ENCODE data around the gene TMEM163. TPM values are rescaled to one million over a fixed set of nuclear protein-coding genes. Genes with fewer than 3 reads are reported as not detected.

The TMEM163 gene
- total and polyA plus RNA-seq, 9 donors, result 0.24 to 3.6 (median 1.5) TPM

- no peak overlapping the region for H3K27ac ChIP-seq
- no peak for TF ChIP-seq POLR2A (IDR thresholded peaks at IDR 0.05)
- no peak for TF ChIP-seq CTCF (IDR thresholded peaks at IDR 0.05)
- no peak for TF ChIP-seq EP300 (IDR thresholded peaks at IDR 0.05)
- no peak overlapping the region for H3K4me3 ChIP-seq
- H3K36me3 ChIP-seq, result no peaks in the 10 kb centered on the region
- 66 to 72% (median 70%) methylated on average over 10 of the region's 10 CpGs for whole genome bisulfite sequencing, 3 donors
- no peak for DNase-seq
- no peaks in the 10 kb centered on the region for H3K9me3 ChIP-seq
- intact Hi-C loops (cut with DNase I), result no loop called here
- H3K27me3 ChIP-seq, result no peaks in the 10 kb centered on the region
- H3K4me1 ChIP-seq (ENCODE audit: insufficient read depth), result no peaks in the 10 kb centered on the region
Measured at GRCh38 chr2:134647607-134648256, 71.1 kb downstream of the TMEM163 start.

- H3K4me1 ChIP-seq (ENCODE audit: insufficient read depth), result no peaks in the 10 kb centered on the region
- no peak overlapping the region for H3K27ac ChIP-seq
- H3K9me3 ChIP-seq, result no peaks in the 10 kb centered on the region
- intact Hi-C loops (cut with DNase I), result no loop called here
- no peak overlapping the region for H3K4me3 ChIP-seq
- 81 to 88% (median 87%) methylated on average over 1 of the region's 1 CpG for WGBS, 3 donors
- no peaks in the 10 kb centered on the region for H3K36me3 ChIP-seq
- no peak for DNase-seq
- TF ChIP-seq POLR2A (IDR thresholded peaks at IDR 0.05) (no peak), EP300 (IDR thresholded peaks at IDR 0.05) (no peak), CTCF (IDR thresholded peaks at IDR 0.05) (no peak)
- H3K27me3 ChIP-seq, result no peaks in the 10 kb centered on the region
Measured at GRCh38 chr2:134642938-134643337, 75.9 kb downstream of the TMEM163 start.

- Histone ChIP-seq H3K36me3 (no peaks in the 10 kb centered on the region), H3K4me3 (no peak overlapping the region), H3K27ac (no peak overlapping the region), H3K9me3 (no peaks in the 10 kb centered on the region), H3K27me3 (no peaks in the 10 kb centered on the region), H3K4me1 (ENCODE audit: insufficient read depth) (no peaks in the 10 kb centered on the region)
- no peak for DNase-seq
- 66 to 76% (median 69%) methylated on average over 4 of the region's 4 CpGs for WGBS, 3 donors
- intact Hi-C loops (cut with DNase I), result no loop called here
- TF ChIP-seq EP300 (IDR thresholded peaks at IDR 0.05), result no peak
- TF ChIP-seq CTCF (IDR thresholded peaks at IDR 0.05), result no peak
- no peak for TF ChIP-seq POLR2A (IDR thresholded peaks at IDR 0.05)
Measured at GRCh38 chr2:134640494-134640893, 78.3 kb downstream of the TMEM163 start.

- WGBS, 3 donors, result 64 to 73% (median 70%) methylated on average over 2 of the region's 2 CpGs
- Histone ChIP-seq H3K27ac (no peak overlapping the region), H3K9me3 (no peaks in the 10 kb centered on the region), H3K36me3 (no peaks in the 10 kb centered on the region), H3K27me3 (no peaks in the 10 kb centered on the region), H3K4me1 (ENCODE audit: insufficient read depth) (no peaks in the 10 kb centered on the region), H3K4me3 (no peak overlapping the region)
- intact Hi-C loops (cut with DNase I), result no loop called here
- no peak for DNase-seq
- no peak for TF ChIP-seq EP300 (IDR thresholded peaks at IDR 0.05)
Measured at GRCh38 chr2:134639265-134639664, 79.5 kb downstream of the TMEM163 start.

- 69 to 76% (median 75%) methylated on average over 1 of the region's 1 CpG for WGBS, 3 donors
- Histone ChIP-seq H3K9me3 (no peaks in the 10 kb centered on the region), H3K27me3 (no peaks in the 10 kb centered on the region), H3K27ac (no peak overlapping the region), H3K4me1 (ENCODE audit: insufficient read depth) (no peaks in the 10 kb centered on the region), H3K36me3 (no peaks in the 10 kb centered on the region), H3K4me3 (no peak overlapping the region)
- DNase-seq, result no peak
- TF ChIP-seq POLR2A (IDR thresholded peaks at IDR 0.05) (no peak), EP300 (IDR thresholded peaks at IDR 0.05) (no peak), CTCF (IDR thresholded peaks at IDR 0.05) (no peak)
- intact Hi-C loops (cut with DNase I), result no loop called here
Measured at GRCh38 chr2:134636714-134637113, 82.1 kb downstream of the TMEM163 start.
